ENCODE results near the gene ZNF502. TPM values are rescaled to one million over a fixed set of nuclear protein-coding genes. Genes with fewer than 3 reads are reported as not detected.
"Not testable (repeated sequence)": the region's sequence is repeated elsewhere in the genome, so short reads cannot be mapped to it uniquely, and the experiment has no call there.

The ZNF502 gene
- 1 to 10 TPM in 4 of 6 experiments, under 1 TPM in 2; 0.50 to 1.7 (median 1.1) TPM for total RNA-seq
- long read RNA-seq: 0 reads

- WGBS (ENCODE audit: insufficient coverage, low coverage, low lambda C conversion rate, missing lambda C conversion rate): 3% methylated on average over 13 of the region's 36 CpGs
- H3K27ac ChIP-seq: no peak within 1 kb of the TSS
- H3K4me3 ChIP-seq: peak within 1 kb of the TSS; percentile 51 to 92 (median 68)
- intact Hi-C loops (cut with DNase I): no loop called here
- DNase-seq: peak; percentile 76 to 93 (median 92)
- ATAC-seq: peak; percentile 93 to 99 (median 97)
- H3K4me1 ChIP-seq: no peaks in the 10 kb centered on the region
- TF ChIP-seq CTCF (IDR thresholded peaks at IDR 0.05) (peak; percentile 14 to 34 (median 20)), POLR2A (IDR thresholded peaks at IDR 0.05) (no peak)
- no peaks in the 10 kb centered on the region for H3K27me3 ChIP-seq
- H3K9me3 ChIP-seq: peaks cover 0 to 28% (median 7%) of the 10 kb centered on the region in 4 donors
- no peaks in the 10 kb centered on the region for H3K36me3 ChIP-seq
Observed at GRCh38 chr3:44712455-44713075, at the start of gene ZNF502. Gene ZNF502 (plus strand): TSS chr3:44712660. CDS start chr3:44720262, 7,602 bp downstream.

- H3K27ac ChIP-seq: no peak overlapping the region
- H3K27me3 ChIP-seq: no peaks in the 10 kb centered on the region
- H3K4me1 ChIP-seq: no peaks in the 10 kb centered on the region
- ATAC-seq: no peak
- intact Hi-C loops (cut with DNase I): no loop called here
- no peaks in the 10 kb centered on the region for H3K36me3 ChIP-seq
- DNase-seq: no peak
- TF ChIP-seq CTCF (IDR thresholded peaks at IDR 0.05): no peak
- TF ChIP-seq POLR2A (IDR thresholded peaks at IDR 0.05): no peak
- no peak overlapping the region for H3K4me3 ChIP-seq
- no peaks in the 10 kb centered on the region for H3K9me3 ChIP-seq
- 88% methylated on average over 3 of the region's 3 CpGs for WGBS (ENCODE audit: insufficient coverage, low coverage, low lambda C conversion rate, missing lambda C conversion rate)
Observed at GRCh38 chr3:44665173-44665572, 47.3 kb upstream of the ZNF502 start.

- H3K36me3 ChIP-seq: no peaks in the 10 kb centered on the region
- no peak overlapping the region for H3K4me3 ChIP-seq
- WGBS (ENCODE audit: insufficient coverage, low coverage, low lambda C conversion rate, missing lambda C conversion rate): 85% methylated on average over 3 of the region's 4 CpGs
- no peak for DNase-seq
- intact Hi-C loops (cut with DNase I): no loop called here
- H3K27ac ChIP-seq: no peak overlapping the region
- no peak for TF ChIP-seq POLR2A (IDR thresholded peaks at IDR 0.05)
- no peak for TF ChIP-seq CTCF (IDR thresholded peaks at IDR 0.05)
- H3K9me3 ChIP-seq: no peaks in the 10 kb centered on the region
- no peaks in the 10 kb centered on the region for H3K4me1 ChIP-seq
- no peak for ATAC-seq
- H3K27me3 ChIP-seq: no peaks in the 10 kb centered on the region
Observed at GRCh38 chr3:44666346-44666745, 46.1 kb upstream of the ZNF502 start.

GRCh38 chr3:44669760-44670159, 42.7 kb upstream of the ZNF502 start:
- ATAC-seq (no peak), DNase-seq (no peak)
- H3K36me3 ChIP-seq: no peaks in the 10 kb centered on the region
- H3K4me3 ChIP-seq: no peak overlapping the region
- H3K27me3 ChIP-seq: no peaks in the 10 kb centered on the region
- no peaks in the 10 kb centered on the region for H3K4me1 ChIP-seq
- H3K9me3 ChIP-seq: no peaks in the 10 kb centered on the region
- TF ChIP-seq CTCF (IDR thresholded peaks at IDR 0.05): no peak
- TF ChIP-seq POLR2A (IDR thresholded peaks at IDR 0.05): no peak
- 72% methylated on average over 6 of the region's 6 CpGs for WGBS (ENCODE audit: insufficient coverage, low coverage, low lambda C conversion rate, missing lambda C conversion rate)
- no peak overlapping the region for H3K27ac ChIP-seq
- intact Hi-C loops (cut with DNase I): no loop called here

- H3K36me3 ChIP-seq; ATAC-seq; intact Hi-C loops (cut with DNase I); H3K27me3 ChIP-seq; DNase-seq; H3K27ac ChIP-seq; H3K4me3 ChIP-seq; H3K9me3 ChIP-seq; H3K4me1 ChIP-seq: not testable (repeated sequence)
- 40% methylated on average over 1 of the region's 8 CpGs for WGBS (ENCODE audit: insufficient coverage, low coverage, low lambda C conversion rate, missing lambda C conversion rate)
Observed at GRCh38 chr3:44673466-44673865, 39.0 kb upstream of the ZNF502 start.

Measured in right lobe of liver (tissue), 6 donors.